PC-3 (cell line): Measurements from ENCODE around the gene SCAPER. TPM values are rescaled to one million over a fixed set of nuclear protein-coding genes. Genes with fewer than 3 reads are reported as not detected.

ENCODE experiments used
- ATAC-seq: fragments of 200-7000 bp; cut with Tn5 transposase; 2 replicates; pipeline ENCODE4 v1.9.1; 2020; ENCODE audit warnings: mild to moderate bottlenecking, moderate library complexity
- BruUV-seq: library from RNA; stranded (reverse); fragments of 400-500 nt; replicated peaks from 2 replicates; lab custom pipeline; 2021; lab: Mats Ljungman, UMichigan
- CTCF ChIA-PET: fragments of 300-600 bp; sonication (Branson Sonifier 250); formaldehyde crosslinking; loops from one replicate; lab custom pipeline; 2022; ENCODE audit warnings: antibody characterized with exemption; lab: Charles Lee
- POLR2A ChIA-PET: fragments of 300-600 bp; sonication (Branson Sonifier 250); formaldehyde crosslinking; loops from one replicate; lab custom pipeline; 2022; ENCODE audit warnings: antibody characterized with exemption; ENCODE audit not compliant: unreplicated experiment; lab: Charles Lee
- DNase-seq: peaks from one replicate; pipeline ENCODE4 v3.0.0-alpha.2; 2015
- H2AFZ ChIP-seq: fragments of 300-600 bp; sonication (generic); 2 replicates; pipeline ENCODE4 v1.6.0; 2016; ENCODE audit warnings: antibody characterized with exemption, low read length
- H3F3A ChIP-seq: fragments of 300-600 bp; sonication (generic); one replicate; pipeline ENCODE4 v1.6.0; 2017; ENCODE audit warnings: antibody characterized with exemption, low read length, control low read depth, mild to moderate bottlenecking; ENCODE audit not compliant: unreplicated experiment
- H3K27ac ChIP-seq: fragments of 300-600 bp; sonication (generic); 2 replicates; pipeline ENCODE4 v1.5.1; 2016; ENCODE audit warnings: mild to moderate bottlenecking, low read length
- H3K27me3 ChIP-seq: fragments of 300-600 bp; sonication (generic); 2 replicates; pipeline ENCODE4 v1.6.1; 2016; ENCODE audit warnings: low read length, mixed read lengths
- H3K36me3 ChIP-seq: fragments of 300-600 bp; sonication (generic); 2 replicates; pipeline ENCODE4 v1.6.1; 2016; ENCODE audit warnings: low read depth, mixed run types, low read length, mixed read lengths
- H3K4me1 ChIP-seq: fragments of 300-600 bp; sonication (generic); 2 replicates; pipeline ENCODE4 v1.5.1; 2016; ENCODE audit warnings: low read length; ENCODE audit not compliant: insufficient read depth
- H3K4me2 ChIP-seq: fragments of 300-600 bp; sonication (generic); 2 replicates; pipeline ENCODE4 v1.6.0; 2016; ENCODE audit warnings: low read length
- H3K4me3 ChIP-seq: fragments of 300-600 bp; sonication (generic); 2 replicates; pipeline ENCODE4 v1.5.1; 2016; ENCODE audit warnings: mild to moderate bottlenecking, low read length, mixed read lengths
- H3K79me2 ChIP-seq: fragments of 300-600 bp; sonication (generic); 2 replicates; pipeline ENCODE4 v1.6.1; 2017; ENCODE audit warnings: low read length, mixed read lengths
- H3K9ac ChIP-seq: fragments of 300-600 bp; sonication (generic); 2 replicates; pipeline ENCODE4 v1.6.0; 2016; ENCODE audit warnings: mild to moderate bottlenecking, low read length
- H3K9me2 ChIP-seq: fragments of 300-600 bp; sonication (generic); replicated peaks from 2 replicates; pipeline ENCODE4 v1.6.1; 2016; ENCODE audit warnings: mixed run types, low read length, mixed read lengths
- H3K9me3 ChIP-seq: fragments of 300-600 bp; sonication (generic); 2 replicates; pipeline ENCODE4 v1.6.1; 2016; ENCODE audit warnings: low read length, mixed read lengths
- H4K20me1 ChIP-seq: fragments of 300-600 bp; sonication (generic); 2 replicates; pipeline ENCODE4 v1.6.1; 2016; ENCODE audit warnings: low read length, mixed read lengths
- CTCF ChIP-seq: fragments of 300-600 bp; sonication (generic); conservative IDR thresholded peaks from 2 replicates; pipeline ENCODE4 v1.5.1; 2017; ENCODE audit warnings: antibody characterized with exemption, low read depth, mild to moderate bottlenecking, low read length
- EZH2 ChIP-seq: fragments of 300-600 bp; sonication (generic); IDR thresholded peaks from one replicate; pipeline ENCODE4 v1.6.1; 2017; ENCODE audit warnings: antibody characterized with exemption, mild to moderate bottlenecking, low read length; ENCODE audit not compliant: unreplicated experiment
- EZH2phosphoT487 ChIP-seq: fragments of 300-600 bp; sonication (generic); IDR thresholded peaks from 2 replicates; pipeline ENCODE4 v1.6.1; 2018; ENCODE audit warnings: mild to moderate bottlenecking, antibody characterized with exemption, low read length, borderline replicate concordance
- intact Hi-C: fragments of 100-400 bp; cut with micrococcal nuclease; formaldehyde crosslinking; loops from 2 replicates; pipeline ENCODE4 v1.9.0; 2023
- total RNA-seq: library from RNA; depleted of rRNA; stranded (reverse); fragments of >200 nt; gene quantifications from 2 replicates; pipeline ENCODE4 v1.2.3, GENCODE V29; 2014

Gene SCAPER
- total RNA-seq, 1 experiment from 2014 or later: 6.0 TPM

GRCh38 chr15:76815421-76815820 is 89.7 kb downstream of the SCAPER start:
- Histone ChIP-seq H3K9me3 (no peaks in the 10 kb centered on the region), H3K27ac (no peak overlapping the region), H3K36me3 (no peaks in the 10 kb centered on the region), H4K20me1 (no peaks in the 10 kb centered on the region), H3K4me2 (no peak overlapping the region), H3K4me1 (no peaks in the 10 kb centered on the region), H3K9ac (no peak overlapping the region), H3K9me2 (no peaks in the 10 kb centered on the region), H3K4me3 (no peak overlapping the region), H2AFZ (no peak overlapping the region), H3F3A (no peaks in the 10 kb centered on the region), H3K27me3 (no peaks in the 10 kb centered on the region), H3K79me2 (no peaks in the 10 kb centered on the region)
- ChIA-PET CTCF (no interaction called here), POLR2A (no interaction called here)
- intact Hi-C loops: no loop called here
- no peak for DNase-seq
- no TSS peak for BruUV-seq
- ATAC-seq: no peak
- TF ChIP-seq EZH2phosphoT487: no peak
- TF ChIP-seq EZH2: no peak
- TF ChIP-seq CTCF: no peak

- Histone ChIP-seq H3F3A (no peaks in the 10 kb centered on the region), H3K4me1 (no peaks in the 10 kb centered on the region), H4K20me1 (no peaks in the 10 kb centered on the region), H3K27me3 (no peaks in the 10 kb centered on the region), H3K9me3 (no peaks in the 10 kb centered on the region), H3K4me3 (no peak overlapping the region), H3K27ac (no peak overlapping the region), H3K4me2 (no peak overlapping the region), H3K9me2 (no peaks in the 10 kb centered on the region), H2AFZ (no peak overlapping the region), H3K79me2 (no peaks in the 10 kb centered on the region), H3K36me3 (no peaks in the 10 kb centered on the region), H3K9ac (no peak overlapping the region)
- TF ChIP-seq CTCF (no peak), EZH2 (no peak)
- ChIA-PET POLR2A (no interaction called here), CTCF (no interaction called here)
- no peak for DNase-seq
- ATAC-seq: no peak
- intact Hi-C loops: no loop called here
- BruUV-seq: no TSS peak
Observed at GRCh38 chr15:76812381-76812780, 92.8 kb downstream of the SCAPER start.

GRCh38 chr15:76809412-76810103 is 95.6 kb downstream of the SCAPER start:
- Histone ChIP-seq H3K9ac (no peak overlapping the region), H2AFZ (no peak overlapping the region), H3K4me3 (no peak overlapping the region), H3K79me2 (no peaks in the 10 kb centered on the region), H3K9me2 (no peaks in the 10 kb centered on the region), H3K36me3 (no peaks in the 10 kb centered on the region), H3K4me1 (no peaks in the 10 kb centered on the region; the same call in 1 of the 2 replicates), H3F3A (no peaks in the 10 kb centered on the region), H3K27ac (no peak overlapping the region), H3K4me2 (no peak overlapping the region), H4K20me1 (no peaks in the 10 kb centered on the region), H3K9me3 (no peaks in the 10 kb centered on the region), H3K27me3 (no peaks in the 10 kb centered on the region)
- ChIA-PET POLR2A (no interaction called here), CTCF (no interaction called here)
- intact Hi-C loops: no loop called here
- DNase-seq (no peak), ATAC-seq (no peak)
- TF ChIP-seq EZH2phosphoT487 (no peak), EZH2 (no peak), CTCF (no peak)
- BruUV-seq: no TSS peak
